H1 (cell line): Measurements from ENCODE around the gene RAD51D. TPM values are rescaled to one million over a fixed set of nuclear protein-coding genes. Genes with fewer than 3 reads are reported as not detected.

ENCODE experiments used
- ATF2 ChIP-seq: IDR thresholded peaks from 2 replicates; pipeline ENCODE4 v1.6.1; 2012; ENCODE audit warnings: low read length, inconsistent platforms
- ATF3 ChIP-seq: IDR thresholded peaks from 2 replicates; pipeline ENCODE4 v1.6.1; 2011; ENCODE audit warnings: low read depth, mild to moderate bottlenecking, low read length; ENCODE audit not compliant: insufficient read depth
- CBX8 ChIP-seq: fragments of 300-800, 300-1000 bp; sonication (generic); IDR thresholded peaks from 2 replicates; pipeline ENCODE4 v1.7.1; 2016; ENCODE audit warnings: low read depth, low read length, borderline replicate concordance
- EGR1 ChIP-seq: IDR thresholded peaks from 2 replicates; pipeline ENCODE4 v1.6.1; 2011; ENCODE audit warnings: low read depth, low read length, borderline replicate concordance
- JUN ChIP-seq: IDR thresholded peaks from 2 replicates; pipeline ENCODE4 v1.6.1; 2011; ENCODE audit warnings: low read depth, mild to moderate bottlenecking, improper control_type of control experiment, low read length
- KDM5A ChIP-seq: fragments of 200-600 bp; IDR thresholded peaks from 2 replicates; pipeline ENCODE4 v1.7.1; 2012; ENCODE audit warnings: mild to moderate bottlenecking, low read length, inconsistent platforms, mixed read lengths
- MAX ChIP-seq: IDR thresholded peaks from 2 replicates; pipeline ENCODE4 v1.6.1; 2012; ENCODE audit warnings: inconsistent platforms
- NANOG ChIP-seq: IDR thresholded peaks from 2 replicates; pipeline ENCODE4 v1.6.1; 2011; ENCODE audit warnings: low read length, low read depth, mild to moderate bottlenecking, inconsistent platforms; ENCODE audit not compliant: insufficient read depth, poor library complexity, severe bottlenecking
- NRF1 ChIP-seq: IDR thresholded peaks from 2 replicates; pipeline ENCODE4 v1.6.1; 2011; ENCODE audit warnings: mild to moderate bottlenecking, low read depth, low read length, improper control_type of control experiment
- RBBP5 ChIP-seq: IDR thresholded peaks from 2 replicates; pipeline ENCODE4 v1.7.1; 2012; ENCODE audit warnings: low read depth, mild to moderate bottlenecking, inconsistent platforms, low read length, moderate library complexity, borderline replicate concordance
- SIN3A ChIP-seq, 2 experiments: IDR thresholded peaks in 1 of 2; conservative IDR thresholded peaks in 1 of 2; 2 replicates each; pipeline ENCODE4 v1.6.1; 2011 to 2012; ENCODE audit warnings: low read length in 2 of 2, improper control_type of control experiment in 1 of 2, low read depth in 1 of 2, mild to moderate bottlenecking in 1 of 2
- SRF ChIP-seq: IDR thresholded peaks from 2 replicates; pipeline ENCODE4 v1.6.1; 2011; ENCODE audit warnings: mild to moderate bottlenecking, low read depth, low read length, moderate library complexity
- TEAD4 ChIP-seq: IDR thresholded peaks from 2 replicates; pipeline ENCODE4 v1.6.1; 2012; ENCODE audit warnings: low read depth, low read length, inconsistent platforms, mixed read lengths
- USF2 ChIP-seq: IDR thresholded peaks from 2 replicates; pipeline ENCODE4 v1.6.1; 2011; ENCODE audit warnings: low read length, improper control_type of control experiment
- YY1 ChIP-seq: IDR thresholded peaks from 2 replicates; pipeline ENCODE4 v1.6.1; 2011; ENCODE audit warnings: low read depth, mild to moderate bottlenecking, low read length
- polyA plus RNA-seq, 7 experiments: library from polyadenylated mRNA; depleted of rRNA in 3 of 7; stranded (reverse) in 5 of 7; unstranded in 2 of 7; fragments of >200 nt in 5 of 7; fragments of 200-250 nt in 2 of 7; gene quantifications; 1 replicate in 5 of 7; 2 replicates in 1 of 7; 4 replicates in 1 of 7; pipeline versions ENCODE4 v1.2.1 to v1.2.3, GENCODE V29; 2011 to 2013; ENCODE audit warnings: missing spikeins in 2 of 7, mixed read lengths in 2 of 7
- total RNA-seq: library from RNA; stranded (reverse); fragmentation: NEBNext Ultra II Directional; extraction: Animal tissue kit (Norgen Biotek cat#: 25700); gene quantifications from 2 replicates; pipeline ENCODE4 v1.2.1, GENCODE V29; 2021

RAD51D gene
- total and polyA plus RNA-seq, 2 of the 8 experiments (the other 6 are each of a cell fraction or from before 2014, with no cell fraction given): 10.2 to 12.9 TPM

DNA sequence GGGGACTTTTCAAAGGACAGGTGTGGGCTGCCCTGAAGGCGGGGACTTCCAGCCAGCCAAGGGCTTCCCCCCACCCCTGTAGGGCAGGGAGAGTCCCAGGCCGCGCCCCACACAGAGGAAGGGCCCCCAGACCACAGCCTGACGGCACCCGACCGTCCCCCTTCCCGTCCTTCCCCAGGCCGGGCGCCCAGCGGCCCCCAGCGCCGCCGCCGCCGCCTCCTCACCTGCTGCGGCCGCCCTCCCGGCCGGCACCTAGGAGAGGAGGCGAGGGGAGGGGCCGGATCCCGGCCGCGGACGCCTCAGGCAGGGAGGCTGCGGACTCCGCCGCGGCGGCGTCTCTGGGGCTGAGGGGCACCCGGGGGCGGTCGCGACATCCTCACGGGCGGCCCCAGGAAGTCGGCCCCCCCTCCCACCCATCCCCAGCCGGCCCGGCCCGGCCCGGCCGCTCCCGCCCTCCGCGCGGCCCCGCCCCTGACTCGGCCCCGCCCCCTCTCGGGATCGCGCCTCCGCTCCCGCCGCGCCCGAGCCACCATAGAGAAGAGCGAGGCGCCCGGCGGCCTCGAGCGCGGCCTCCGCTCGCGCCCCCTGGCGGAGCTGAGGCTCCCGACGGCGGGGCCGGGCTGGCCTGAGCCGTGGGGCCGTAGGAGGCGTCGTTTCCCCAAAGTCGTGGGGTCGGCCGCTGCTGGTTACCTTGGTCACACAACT, 30.6 kb downstream of the RAD51D start (continued):
- no peak for TF ChIP-seq ATF3
- 0 out of 2 replicates have a peak, but pooled peaks have one; percentile 58 for TF ChIP-seq YY1
- TF ChIP-seq MAX: no peak; the same call in 1 of the 2 replicates
- no peak for TF ChIP-seq SRF
- TF ChIP-seq CBX8: no peak
- TF ChIP-seq ATF2: no peak
- TF ChIP-seq SIN3A (conservative IDR thresholded peaks at IDR 0.05 in 1 of 2, IDR thresholded peaks at IDR 0.05 in 1 of 2; ENCODE audit: low read depth in 1 of 2, low read length in 2 of 2): peak in 1 of 2 experiments; percentile 36; a peak in 1 of 4 replicates
- TF ChIP-seq NRF1: no peak
- no peak for TF ChIP-seq USF2
- peak; percentile 65; the same call in 1 of the 2 replicates for TF ChIP-seq RBBP5
- no peak for TF ChIP-seq KDM5A
- no peak for TF ChIP-seq JUN
- TF ChIP-seq NANOG: no peak
- TF ChIP-seq EGR1: 0 out of 2 replicates have a peak, but pooled peaks have one; percentile 17
- TF ChIP-seq TEAD4: no peak
